ENCODE results near the gene MRAP2.

GRCh38 chr6:84089552-84089951, 56.0 kb downstream of the MRAP2 start:
- no peak for TF ChIP-seq CTCF (IDR thresholded peaks at IDR 0.05)
- TF ChIP-seq POLR2A (IDR thresholded peaks at IDR 0.05): no peak
